Testis (tissue), 2 donors: ENCODE data around the gene GFRA4.

ENCODE experiments used
- CTCF ChIP-seq, 3 experiments: fragments of 450-650 bp in 2 of 3; fragments of 200-600 bp in 1 of 3; sonication (generic) in 1 of 3; IDR thresholded peaks; one replicate each; pipeline ENCODE4 v1.5.1; 2016 to 2019; ENCODE audit warnings: antibody characterized with exemption in 3 of 3, mild to moderate bottlenecking in 2 of 3, moderate library complexity in 1 of 3
- POLR2A ChIP-seq: fragments of 450-650 bp; IDR thresholded peaks from one replicate; pipeline ENCODE4 v1.6.1; 2017; ENCODE audit warnings: antibody characterized with exemption, mild to moderate bottlenecking, moderate library complexity

DNA sequence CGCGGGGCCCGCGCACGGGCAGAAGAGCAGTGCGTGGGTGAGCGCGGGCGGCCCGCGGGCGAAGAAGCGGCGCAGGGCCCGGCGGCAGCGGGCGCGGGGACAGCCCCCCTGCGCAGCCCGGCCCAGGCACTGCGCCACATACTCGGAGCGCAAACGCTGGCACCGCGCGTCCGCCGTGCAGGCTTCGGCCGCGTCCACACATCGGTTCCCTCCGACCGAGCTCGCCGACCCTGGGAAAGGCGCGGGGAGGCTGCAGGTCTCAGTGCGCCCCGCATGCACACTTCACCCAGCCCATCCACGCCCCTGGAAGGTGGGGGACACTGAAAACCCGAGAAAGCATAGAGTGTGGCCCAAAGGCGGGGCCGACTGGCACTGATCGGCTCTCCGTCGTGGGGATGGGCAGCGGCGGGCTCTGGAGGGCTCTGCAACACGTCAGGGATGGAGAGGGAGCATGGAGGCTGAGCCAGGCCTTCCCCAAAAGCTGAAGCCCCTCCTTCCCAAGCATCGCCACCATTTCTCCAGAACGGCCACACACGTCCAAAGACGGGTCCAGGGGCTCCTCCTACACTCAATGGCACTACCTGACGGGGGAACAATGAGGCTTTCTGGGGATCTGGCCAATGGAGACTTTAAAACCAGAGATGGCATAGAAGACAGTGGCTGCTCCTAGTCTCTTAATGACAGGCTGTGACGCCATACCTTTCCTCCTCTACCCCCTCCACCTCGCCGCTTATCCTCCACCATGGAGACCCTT, 2.0 kb downstream of the GFRA4 start:
- TF ChIP-seq POLR2A = no peak
- TF ChIP-seq CTCF (IDR thresholded peaks at IDR 0.05) = no peak
